NCI-H1105 treated with DMSO at 0.1 percent for 48 hours (cell line): ENCODE results near the gene CNST.
A peak's percentile ranks its signal among the peaks of the same experiment; 100 is the strongest.

Source experiments
- DNase-seq: peaks from one replicate; lab custom pipeline; 2025; lab: John Stamatoyannopoulos, UW

CNST gene

DNA sequence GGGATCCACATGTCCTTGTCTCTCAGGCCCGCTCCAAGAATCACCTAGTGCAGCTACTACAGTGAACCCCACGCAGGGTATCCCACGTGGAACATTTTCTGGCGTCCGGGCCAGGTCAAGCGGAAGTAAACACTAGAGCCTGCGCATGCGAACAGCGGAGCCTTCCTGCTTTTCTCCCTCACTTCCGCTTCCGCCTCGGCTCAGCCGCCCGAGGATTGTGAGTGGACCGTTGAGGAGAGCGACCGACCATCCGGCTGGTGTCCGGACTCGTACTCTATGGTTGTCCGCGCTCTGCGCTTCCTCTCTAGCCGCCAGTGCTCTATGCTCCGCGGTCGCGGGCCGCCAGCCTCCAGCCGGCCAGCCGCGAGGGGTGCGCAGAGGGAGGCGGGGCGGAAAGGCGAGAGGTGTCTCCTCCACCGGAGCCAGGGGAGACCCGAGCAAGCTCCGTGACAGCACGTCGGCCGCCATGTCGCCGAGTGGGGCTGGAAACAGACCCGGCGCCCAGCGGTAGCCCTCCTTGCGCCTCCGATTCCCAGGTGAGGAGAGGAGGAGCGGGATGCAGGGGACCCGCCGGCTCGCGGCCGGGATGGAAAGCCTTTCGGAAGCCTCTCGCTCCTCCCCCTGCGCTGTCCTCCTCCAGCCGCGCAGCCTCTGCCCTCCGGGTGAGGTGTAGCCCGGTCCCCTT is at the start of gene CNST, which contains the start of gene TFB2M:
TSS of gene CNST (plus strand) at position 329 of the 685 bp plus-strand sequence. CDS start 25,107 bp downstream, outside the sequence.
TSS of gene TFB2M (minus strand) at position 134 of the 685 bp plus-strand sequence. CDS start at position 11, 123 bp downstream.
- DNase-seq, result peak; percentile 92

GRCh38 chr1:246517391-246517790 is 48.9 kb upstream of the CNST start:
- no peak for DNase-seq

DNA sequence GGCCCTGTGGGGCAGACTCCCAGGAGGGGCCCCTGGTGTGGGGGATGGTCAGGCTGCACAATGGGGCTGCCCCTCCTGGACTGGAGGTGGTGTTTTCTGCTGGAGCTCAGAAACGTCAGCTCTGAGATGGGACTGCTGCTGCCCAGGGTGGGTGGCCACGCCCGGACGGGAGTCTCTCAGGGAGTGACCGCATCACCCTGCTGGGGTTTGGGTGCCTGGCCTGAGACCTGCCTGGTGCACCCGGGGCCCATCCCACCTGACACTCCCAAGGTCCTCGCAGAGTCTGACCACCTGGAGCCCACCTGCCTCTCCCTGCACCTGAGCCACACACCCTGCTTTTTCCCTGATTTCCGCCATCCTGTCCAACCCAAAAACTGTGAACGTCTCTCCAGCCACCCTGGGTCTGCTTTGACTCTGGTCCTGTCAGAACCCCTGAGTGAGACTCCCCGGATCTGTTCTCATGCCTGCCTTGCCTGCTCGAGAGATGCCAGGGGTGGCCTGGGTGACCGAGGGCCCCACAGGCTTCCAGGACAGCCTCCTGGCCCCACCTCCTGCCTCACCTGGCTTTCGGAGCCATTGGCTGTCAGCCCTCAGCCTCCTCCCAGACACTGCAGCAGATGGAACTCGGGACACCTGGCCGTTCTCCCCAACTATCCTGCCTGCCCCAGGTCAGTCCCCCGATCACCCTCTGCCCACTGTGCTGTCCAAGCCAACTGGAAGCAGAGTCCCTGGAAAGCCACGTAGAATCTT is 47.6 kb upstream of the CNST start:
- DNase-seq, result no peak

- no peak for DNase-seq
Observed at GRCh38 chr1:246519514-246519913, 46.7 kb upstream of the CNST start.

- no peak for DNase-seq
Observed at GRCh38 chr1:246526380-246526779, 39.9 kb upstream of the CNST start.

DNA sequence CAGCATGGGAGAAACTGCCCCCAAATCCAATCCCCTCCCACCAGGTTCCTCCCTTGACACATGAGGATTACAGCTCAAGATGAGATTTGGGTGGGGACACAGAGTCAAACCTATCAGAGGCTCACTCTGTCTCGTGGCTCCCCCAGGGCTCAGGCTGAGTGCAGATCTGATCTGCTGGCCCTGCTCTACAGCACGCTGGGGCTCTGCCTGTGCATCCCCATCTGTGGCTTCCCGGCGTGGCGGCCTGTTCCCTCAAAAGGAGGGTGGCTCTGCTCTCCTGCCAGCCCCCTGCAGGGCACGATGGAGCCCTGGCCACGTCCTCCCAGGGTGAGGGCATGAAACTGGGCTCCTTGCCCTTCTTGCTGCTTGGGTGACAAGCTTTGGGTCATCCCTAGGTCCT is 39.3 kb upstream of the CNST start:
- DNase-seq, result no peak

- DNase-seq, result no peak
Observed at GRCh38 chr1:246527402-246528088, 38.7 kb upstream of the CNST start.

DNA sequence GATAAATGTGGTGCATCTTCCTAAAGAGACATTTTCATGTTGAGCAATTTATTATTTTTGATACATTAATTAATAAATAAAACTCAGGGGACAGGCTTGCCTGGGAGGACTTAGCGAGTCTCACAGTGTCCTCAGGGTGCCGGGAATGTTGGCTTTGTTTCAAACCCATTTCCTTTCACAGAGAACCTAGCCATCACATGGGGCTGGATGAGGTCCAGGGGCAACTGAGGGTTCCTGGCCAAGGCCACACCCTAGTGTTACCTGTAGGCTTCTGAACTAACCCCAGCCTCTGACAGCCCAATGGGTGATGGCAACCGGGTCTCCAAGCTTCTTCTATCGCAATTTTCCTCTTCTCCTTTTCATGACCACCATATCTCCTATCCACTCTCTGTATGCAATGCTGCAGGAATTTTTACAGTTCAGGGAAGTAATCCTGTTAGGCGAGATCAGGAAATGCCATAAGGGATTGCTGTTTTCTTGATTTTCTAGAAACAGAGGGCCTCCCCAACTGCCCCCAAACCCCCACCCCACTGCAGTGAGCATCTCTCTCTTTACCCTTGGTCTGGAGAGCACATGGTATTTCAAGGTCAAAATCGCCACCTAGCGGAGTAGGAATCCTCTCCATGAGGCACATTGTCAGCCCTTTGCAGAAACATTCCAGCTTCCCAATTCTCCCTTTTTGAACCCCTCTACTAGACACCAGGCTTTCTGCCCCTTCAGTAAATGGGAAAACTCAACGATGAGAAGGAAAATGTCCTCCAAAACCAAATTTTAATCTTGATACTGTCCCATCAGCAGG is 37.1 kb upstream of the CNST start:
- DNase-seq, result no peak

- no peak for DNase-seq
Observed at GRCh38 chr1:246530482-246530881, 35.8 kb upstream of the CNST start.

DNA sequence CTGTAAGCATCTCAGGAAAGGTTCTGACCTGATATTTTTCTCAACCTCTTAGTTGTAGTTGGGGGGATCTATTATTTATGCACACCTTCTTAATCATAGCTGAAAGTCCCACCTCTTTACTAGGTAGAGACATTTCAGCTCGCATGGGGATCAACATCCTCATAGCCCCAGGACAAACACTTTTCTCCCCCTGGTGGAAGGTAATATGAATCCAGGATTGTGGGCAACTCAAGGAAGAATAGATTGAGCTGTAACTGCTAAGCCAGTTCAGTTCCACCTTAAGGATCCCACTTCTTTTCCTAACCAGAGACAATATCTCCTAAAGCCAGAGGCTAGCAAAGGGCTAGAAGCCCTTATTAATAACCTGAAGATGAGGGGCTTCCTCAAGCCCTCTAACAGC is 33.7 kb upstream of the CNST start:
- DNase-seq, result no peak

DNA sequence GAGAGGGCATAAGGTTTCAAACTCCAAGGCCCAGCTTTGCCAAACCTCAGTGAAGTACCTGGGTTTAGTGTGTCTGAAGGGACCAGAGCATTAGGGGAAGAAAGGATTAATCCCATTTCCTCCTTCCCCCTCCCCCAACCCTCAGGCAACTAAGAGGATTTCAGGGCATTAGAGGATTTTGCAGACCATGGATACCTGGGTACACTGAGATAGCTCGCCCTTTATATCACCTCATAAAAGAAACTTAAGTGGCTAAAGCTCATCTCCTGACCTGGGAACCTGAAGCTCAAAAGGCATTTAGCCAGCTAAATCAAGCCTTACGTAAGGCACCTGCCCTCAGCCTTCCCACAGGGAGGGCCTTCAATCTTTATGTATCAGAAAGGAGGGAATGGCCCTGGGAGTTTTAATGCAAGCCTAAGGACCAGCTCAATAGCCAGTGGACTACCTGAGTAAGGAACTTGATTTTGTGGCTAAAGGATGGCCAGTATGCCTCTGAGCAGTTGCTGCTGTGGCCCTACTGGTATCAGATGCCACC is 32.8 kb upstream of the CNST start:
- DNase-seq, result no peak

DNA sequence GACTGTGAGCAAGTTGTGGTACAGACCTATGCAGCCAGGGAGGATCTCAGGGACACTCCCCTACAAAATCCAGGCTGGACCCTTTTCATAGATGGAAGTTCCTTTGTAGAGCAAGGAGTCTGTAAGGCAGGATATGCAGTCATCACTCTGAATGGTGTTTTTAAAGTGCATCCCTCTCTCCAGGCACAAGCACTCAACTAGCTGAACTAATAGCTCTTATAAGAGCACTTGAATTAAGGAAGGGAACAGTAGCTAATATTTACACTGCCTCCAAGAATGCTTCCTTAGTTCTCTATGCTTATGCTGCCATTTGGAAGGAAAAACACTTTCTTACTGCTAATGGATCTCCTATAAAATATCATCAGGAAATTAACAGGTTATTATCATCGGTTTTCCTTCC is 32.1 kb upstream of the CNST start:
- peak; percentile 2 for DNase-seq

DNA sequence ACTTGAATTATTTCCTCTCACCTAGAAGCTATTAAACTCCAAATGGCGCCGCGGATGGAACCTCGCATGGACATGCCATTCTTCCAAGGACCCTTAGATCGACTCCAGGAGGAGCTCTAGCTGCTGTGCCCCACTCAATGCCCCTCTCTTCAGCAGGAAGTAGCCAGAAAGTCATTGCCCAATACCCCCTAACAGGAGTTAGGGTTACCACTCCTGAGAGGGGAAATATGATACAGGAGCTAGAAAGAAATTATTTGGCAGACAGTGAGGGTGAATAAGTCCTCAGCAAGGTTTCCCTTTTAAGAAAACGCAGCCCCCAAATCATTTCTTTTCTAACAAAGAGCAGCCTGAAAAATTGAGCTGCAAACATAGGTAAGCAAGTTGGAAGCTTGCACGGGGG is 28.8 kb upstream of the CNST start:
- DNase-seq, result no peak

DNA sequence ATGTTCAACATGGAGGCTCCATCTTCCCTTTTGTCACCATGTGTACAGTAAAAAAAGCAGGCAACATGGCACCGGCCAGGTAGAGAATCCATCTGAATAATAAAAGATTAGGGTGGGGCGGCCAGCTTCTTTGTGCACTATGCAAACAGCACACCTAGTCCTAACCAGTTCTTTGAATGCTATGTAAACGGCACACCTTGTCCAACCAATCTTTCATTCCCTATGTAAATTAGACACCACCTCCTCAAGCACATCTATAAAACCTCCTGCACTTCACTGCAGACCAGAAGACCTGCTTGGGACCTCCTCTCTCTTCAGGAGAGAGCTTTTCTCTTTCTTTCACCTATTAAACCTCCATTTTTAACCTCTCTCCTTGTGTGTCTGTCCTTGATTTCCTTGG is 28.4 kb upstream of the CNST start:
- DNase-seq, result no peak

DNA sequence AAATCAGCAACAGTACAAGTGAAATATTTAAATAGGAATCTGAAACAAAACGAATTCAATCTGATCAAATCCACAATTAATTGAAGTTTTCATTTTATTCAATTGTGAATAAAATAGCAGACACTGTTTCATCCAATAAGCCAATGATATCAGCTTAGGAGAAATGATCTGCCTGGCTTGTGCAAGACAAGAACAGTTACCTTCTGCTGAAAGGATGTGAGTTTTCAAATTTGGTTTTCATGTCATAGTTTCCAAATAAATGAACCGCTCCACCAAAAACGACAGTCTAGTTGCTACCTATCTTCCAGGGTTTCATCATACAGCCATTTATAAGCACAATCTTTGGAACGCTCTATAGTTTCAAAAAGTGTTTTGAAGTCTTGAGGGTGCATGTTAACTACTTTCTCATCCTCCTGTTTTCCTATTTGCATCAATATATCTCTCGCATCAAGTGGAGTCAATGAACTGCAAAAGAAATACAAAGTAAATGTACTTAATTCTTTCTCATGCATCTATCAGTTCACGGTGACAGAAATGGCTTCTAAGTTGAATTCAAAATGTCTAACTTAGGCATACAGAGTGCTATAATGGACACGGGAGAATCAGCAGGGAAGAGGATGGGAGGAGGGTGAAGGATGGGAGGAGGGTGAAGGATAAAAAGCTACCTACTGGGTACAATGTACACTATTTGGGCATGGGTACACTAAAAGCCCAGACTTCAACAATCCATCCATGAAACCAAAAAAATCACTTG is 25.3 kb upstream of the CNST start:
- no peak for DNase-seq

- DNase-seq, result no peak
Observed at GRCh38 chr1:246544001-246544400, 22.3 kb upstream of the CNST start.

DNA sequence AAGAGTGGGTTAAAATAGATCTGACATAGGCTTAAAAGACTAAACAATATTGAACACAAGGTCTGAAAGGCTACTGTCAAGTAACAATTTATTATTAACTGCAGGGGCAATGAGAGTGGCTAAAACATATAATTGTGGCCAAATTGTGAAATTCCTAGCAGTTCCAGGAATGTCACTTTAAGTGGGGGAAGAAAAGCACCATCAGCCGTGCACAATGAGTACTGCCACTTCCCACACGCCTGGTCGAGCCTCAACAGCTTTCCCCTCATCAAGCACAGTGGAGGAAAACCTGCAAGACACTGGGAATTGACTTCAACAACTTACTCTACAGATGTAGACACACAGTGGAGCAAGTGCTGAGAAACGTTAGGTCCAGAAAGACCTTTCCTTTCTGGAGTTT is 16.6 kb upstream of the CNST start:
- no peak for DNase-seq

DNA sequence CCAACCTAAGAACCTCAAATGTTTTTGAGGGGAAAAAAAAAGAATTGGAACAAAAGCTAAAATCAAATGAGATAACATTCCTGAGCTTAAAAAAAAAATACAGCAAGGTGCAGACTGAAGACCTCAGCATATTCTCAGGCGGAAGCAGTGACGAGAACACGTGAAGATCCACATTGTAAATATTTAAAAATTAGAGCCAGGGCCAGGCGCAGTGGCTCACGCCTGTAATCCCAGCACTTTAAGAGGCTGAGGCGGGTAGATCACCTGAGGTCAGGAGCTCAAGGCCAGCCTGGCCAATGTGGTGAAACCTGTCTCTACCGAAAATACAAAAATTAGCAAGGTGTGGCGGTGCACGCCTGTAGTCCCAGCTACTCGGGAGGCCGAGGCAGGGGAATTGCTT is 15.9 kb upstream of the CNST start:
- DNase-seq, result no peak

GRCh38 chr1:246552110-246552509 is 14.1 kb upstream of the CNST start:
- DNase-seq, result no peak

GRCh38 chr1:246554201-246554600 is 12.1 kb upstream of the CNST start:
- DNase-seq, result no peak

- no peak for DNase-seq
Observed at GRCh38 chr1:246558041-246558440, 8.2 kb upstream of the CNST start.
